Fibroblast of skin of abdomen (primary cell): Measurements from ENCODE around the gene UNC5B.

Experiments
- DNase-seq: peaks from one replicate; pipeline ENCODE4 v3.0.0-alpha.2; 2013

UNC5B gene

DNA sequence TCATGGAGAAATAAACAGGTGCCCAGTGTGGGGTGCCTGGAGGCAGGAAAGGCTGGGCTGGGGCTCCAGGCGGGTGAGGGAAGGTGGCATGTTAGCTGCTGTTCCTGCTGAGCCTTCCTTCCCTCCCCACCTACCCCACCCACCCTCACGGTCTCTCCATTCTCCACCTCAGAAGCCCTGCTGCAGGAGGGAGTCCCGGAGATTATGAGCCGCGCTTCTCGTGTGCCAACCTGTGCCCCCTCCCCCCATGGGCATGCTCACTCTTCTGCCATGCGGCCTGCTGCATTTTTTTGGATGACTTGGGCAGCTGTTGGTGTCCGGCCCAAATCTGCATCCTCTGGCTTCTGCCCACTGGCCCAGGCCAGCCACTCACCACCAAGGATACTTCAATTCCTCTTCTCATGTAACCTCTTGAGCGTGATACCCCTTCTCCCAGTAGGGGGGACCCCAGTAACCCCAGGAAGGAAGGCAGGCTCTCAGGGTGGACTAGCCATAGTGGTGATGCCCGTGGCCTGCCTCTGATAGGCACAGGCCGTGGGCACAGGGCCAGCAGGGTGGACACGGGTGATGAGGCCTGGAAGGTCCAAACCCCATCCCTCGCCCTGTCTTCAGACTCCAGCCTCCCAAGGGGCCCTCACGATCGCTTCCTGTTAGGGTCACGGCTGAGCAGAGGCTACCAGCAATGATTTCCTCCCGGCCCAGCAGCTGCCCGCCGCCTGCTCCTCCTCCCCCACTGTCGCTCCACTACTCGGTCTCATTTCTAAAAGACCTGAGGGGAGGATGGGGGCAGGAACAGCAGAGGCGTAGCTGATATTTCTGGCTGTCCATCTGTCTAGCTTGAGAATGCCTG is 27.8 kb downstream of the UNC5B start:
- no peak for DNase-seq

- peak; percentile 88 for DNase-seq
These were observed 28.9 kb downstream of the UNC5B start for GRCh38 chr10:71241114-71241829.

- DNase-seq: no peak
These were observed 29.7 kb downstream of the UNC5B start for GRCh38 chr10:71241830-71242621.

GRCh38 chr10:71242622-71243009 is 30.2 kb downstream of the UNC5B start:
- no peak for DNase-seq

GRCh38 chr10:71243756-71244395 is 31.5 kb downstream of the UNC5B start:
- no peak for DNase-seq

DNA sequence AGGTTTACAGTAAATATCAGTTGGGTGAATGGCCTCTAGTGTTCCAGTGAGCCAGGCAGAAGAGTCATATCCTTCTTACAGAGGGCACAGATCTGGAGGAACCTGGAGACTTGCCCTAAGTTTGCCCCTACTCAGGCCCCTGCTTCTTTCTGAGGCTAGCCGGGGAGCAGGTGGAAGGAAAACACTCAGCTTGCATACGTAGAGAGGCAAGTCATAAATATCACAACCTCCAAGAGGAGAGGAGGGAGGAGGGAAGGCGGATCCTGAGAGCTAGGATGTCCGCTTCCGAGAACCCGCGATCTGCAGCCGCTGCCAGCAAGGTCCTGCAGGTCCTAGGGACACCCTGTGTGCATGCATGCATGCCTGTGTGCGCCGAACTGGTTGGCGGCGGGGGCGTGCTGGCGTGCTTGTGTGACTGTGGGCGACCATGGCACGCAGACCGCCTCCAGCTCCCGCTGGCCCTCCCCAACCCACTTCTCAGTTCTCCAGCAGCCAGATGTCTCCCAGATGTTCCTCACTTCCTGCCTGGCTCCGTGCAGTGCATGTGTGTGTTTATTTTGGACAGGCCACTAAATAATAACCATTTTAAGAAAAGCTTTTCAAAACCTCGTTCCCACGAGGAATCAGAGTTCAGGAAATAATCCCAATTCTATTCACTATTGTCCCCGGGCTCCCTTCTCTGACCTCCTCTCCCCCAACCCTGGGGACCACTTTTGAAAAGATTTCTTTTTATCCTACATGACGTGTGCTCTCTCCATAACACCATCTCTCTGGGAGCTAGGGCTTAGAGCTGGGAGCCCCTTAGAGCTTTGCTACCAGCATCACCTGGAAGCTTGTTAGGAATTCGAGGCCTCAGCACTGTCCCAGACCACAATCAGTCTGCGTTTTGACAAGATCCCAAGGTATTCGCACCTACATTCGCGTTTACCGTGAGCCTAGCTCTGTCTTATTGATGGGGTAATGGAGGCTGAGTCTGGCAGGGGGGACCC is 32.4 kb downstream of the UNC5B start:
- peak; percentile 87 for DNase-seq

- DNase-seq: no peak
These were observed 33.3 kb downstream of the UNC5B start for GRCh38 chr10:71245420-71246325.

DNA sequence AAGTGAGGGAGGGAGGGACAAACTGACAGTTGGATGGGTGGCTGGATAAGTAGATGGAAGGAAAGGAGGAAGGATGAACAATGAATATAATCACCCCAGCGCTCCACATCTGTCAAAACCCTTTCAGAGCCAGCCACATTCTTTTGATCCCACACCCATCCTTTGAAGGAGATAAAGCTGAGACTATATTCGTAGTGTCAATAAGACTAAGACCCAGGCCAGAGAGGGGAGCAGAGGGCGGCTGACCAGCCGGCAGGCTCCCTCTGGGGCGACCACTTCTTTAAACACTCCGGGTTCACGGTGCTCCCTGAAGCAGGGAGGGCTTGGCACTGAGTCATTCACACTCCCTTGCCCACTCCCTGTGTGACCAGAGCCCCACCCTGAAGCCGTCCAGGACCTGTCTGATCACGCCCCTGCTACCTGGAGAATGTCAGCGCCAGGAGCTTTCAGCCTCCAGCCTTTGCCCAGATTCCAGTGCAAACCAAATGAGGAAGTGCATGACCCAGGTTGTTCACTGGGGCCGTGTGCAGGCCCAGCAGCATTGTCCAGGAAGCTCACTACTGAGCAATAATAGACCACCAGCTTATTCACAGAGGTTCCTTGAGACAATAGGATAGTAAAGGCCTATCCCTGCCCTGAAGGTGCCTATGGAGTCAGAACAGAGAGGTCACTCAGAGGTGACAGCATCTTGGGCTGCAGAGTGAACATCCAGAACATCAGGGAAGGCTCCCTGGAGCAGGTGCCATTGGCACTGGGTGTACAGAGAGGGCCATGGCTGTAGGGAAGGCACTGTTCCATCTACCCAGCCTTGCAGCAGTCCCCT is 34.4 kb downstream of the UNC5B start:
- no peak for DNase-seq

DNA sequence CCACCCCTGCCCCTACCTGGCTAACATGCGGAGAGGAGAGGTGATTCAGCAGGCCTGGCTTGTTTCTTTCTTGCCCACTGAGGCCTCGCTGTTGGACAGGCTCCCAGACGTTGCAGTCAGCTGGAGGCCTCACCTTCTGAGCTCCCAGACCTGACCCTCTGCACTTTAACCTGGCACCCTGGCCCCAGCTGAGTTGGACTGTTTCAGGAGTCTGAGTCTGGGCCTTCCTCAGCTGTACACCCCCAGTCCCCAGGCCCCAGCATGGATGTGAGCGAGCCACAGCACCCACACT is 35.0 kb downstream of the UNC5B start:
- no peak for DNase-seq

GRCh38 chr10:71247804-71248203 is 35.4 kb downstream of the UNC5B start:
- DNase-seq: no peak

GRCh38 chr10:71248210-71248609 is 35.8 kb downstream of the UNC5B start:
- no peak for DNase-seq

- no peak for DNase-seq
These were observed 37.6 kb downstream of the UNC5B start for GRCh38 chr10:71249996-71250395.

DNA sequence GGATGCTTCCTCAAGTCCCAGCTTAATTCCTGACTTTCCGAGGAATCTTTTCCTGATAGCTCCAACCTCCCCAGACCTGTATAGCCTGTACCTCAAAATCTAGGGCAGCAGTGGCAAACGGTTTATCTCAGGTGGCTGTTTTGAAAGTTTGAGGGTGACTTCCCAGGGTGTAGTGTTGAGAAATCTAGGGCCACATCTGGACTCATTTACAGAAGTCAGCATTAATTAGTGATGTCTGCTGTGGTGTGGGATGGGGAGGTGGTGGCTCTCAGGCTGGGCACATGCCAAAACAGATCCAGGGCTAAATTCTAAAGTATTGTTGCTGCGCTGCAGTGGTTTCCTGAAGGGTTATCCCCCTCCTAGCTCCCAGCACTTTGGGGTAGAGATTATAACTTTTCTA is 38.0 kb downstream of the UNC5B start:
- DNase-seq: peak; percentile 63

GRCh38 chr10:71250842-71251241 is 38.5 kb downstream of the UNC5B start:
- DNase-seq: no peak

GRCh38 chr10:71251319-71251718 is 38.9 kb downstream of the UNC5B start:
- DNase-seq: no peak

GRCh38 chr10:71252220-71252619 is 39.9 kb downstream of the UNC5B start:
- no peak for DNase-seq

- DNase-seq: no peak
These were observed 41.8 kb downstream of the UNC5B start for GRCh38 chr10:71253981-71254818.

DNA sequence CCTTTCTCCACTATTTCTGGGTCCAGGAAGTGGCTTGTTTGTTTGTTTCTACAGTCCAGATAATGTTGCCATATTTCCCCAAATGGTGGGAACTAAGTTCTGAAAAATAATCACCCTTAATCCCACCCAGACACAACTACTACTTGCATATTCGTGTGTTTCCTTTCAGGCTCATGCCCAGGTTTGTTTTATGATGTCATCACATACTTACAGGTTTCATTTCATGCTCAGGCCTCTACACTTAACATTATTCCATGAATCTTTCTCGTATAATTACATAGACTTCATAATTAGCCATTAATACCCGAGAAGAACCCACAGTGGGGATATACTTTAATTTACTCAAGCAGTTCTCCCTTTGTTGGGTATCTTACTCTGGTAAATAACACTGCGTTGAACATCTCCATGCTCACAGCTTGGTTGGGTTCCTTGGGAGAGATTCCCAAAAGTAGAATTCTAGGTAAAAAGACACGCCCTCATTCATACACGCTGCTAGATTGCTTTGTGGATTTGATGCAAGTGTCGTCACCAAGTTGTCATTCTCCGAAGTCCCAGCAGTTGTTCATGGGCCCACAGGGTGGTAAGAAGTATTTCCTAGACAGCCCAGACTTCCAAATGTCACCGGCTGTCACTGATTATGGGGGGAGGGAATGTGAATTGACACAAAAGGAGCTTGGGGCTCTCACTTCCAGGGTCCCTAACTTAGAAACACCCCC is 42.6 kb downstream of the UNC5B start:
- DNase-seq: no peak
